Activated CD8-positive, alpha-beta T cell treated with anti-CD3 and anti-CD28 coated beads for 36 hours (primary cell): Measurements from ENCODE around the gene KIF26B. TPM values are rescaled to one million over a fixed set of nuclear protein-coding genes. Genes with fewer than 3 reads are reported as not detected.

Experiments used
- ATAC-seq: fragments of 200-7000 bp; cut with Tn5 transposase; one replicate; pipeline ENCODE4 v1.10.0; 2021; ENCODE audit warnings: mild to moderate bottlenecking, moderate library complexity
- CTCF ChIA-PET: fragments of 350-600 bp; sonication (Branson Sonifier 250); formaldehyde crosslinking; loops from one replicate; lab custom pipeline; 2021; ENCODE audit warnings: antibody characterized with exemption; lab: Charles Lee
- POLR2A ChIA-PET: fragments of 350-600 bp; sonication (Branson Sonifier 250); formaldehyde crosslinking; loops from one replicate; lab custom pipeline; 2021; ENCODE audit warnings: antibody characterized with exemption; lab: Charles Lee
- DNase-seq: peaks from one replicate; pipeline ENCODE4 v3.0.0-alpha.2; 2020
- H3K27ac Mint-ChIP-seq: one replicate; pipeline ENCODE4 v1.8.0; 2021; ENCODE audit warnings: mild to moderate bottlenecking, mixed read lengths
- H3K27me3 Mint-ChIP-seq: one replicate; pipeline ENCODE4 v1.8.0; 2021; ENCODE audit warnings: mixed read lengths
- H3K36me3 Mint-ChIP-seq: one replicate; pipeline ENCODE4 v1.8.0; 2021; ENCODE audit warnings: low read depth, mixed read lengths
- H3K4me1 Mint-ChIP-seq: one replicate; pipeline ENCODE4 v1.8.0; 2021; ENCODE audit warnings: low read depth, mixed read lengths
- H3K4me3 Mint-ChIP-seq: one replicate; pipeline ENCODE4 v1.8.0; 2021; ENCODE audit warnings: mild to moderate bottlenecking, moderate library complexity, mixed read lengths
- H3K9me3 Mint-ChIP-seq: one replicate; pipeline ENCODE4 v1.8.0; 2021; ENCODE audit warnings: mixed read lengths
- intact Hi-C: fragments of 100-400 bp; cut with micrococcal nuclease; formaldehyde crosslinking; loops from one replicate; pipeline ENCODE4 v1.10.0; 2022
- total RNA-seq, 2 experiments: library from RNA; stranded (reverse); gene quantifications; one replicate each; pipeline ENCODE4 v1.2.3, GENCODE V29; 2021
- TF ChIP-seq, protein P1 (sequence below): fragments of 200-600 bp; IDR thresholded peaks from one replicate; pipeline ENCODE4 v1.8.0; 2022; ENCODE audit warnings: antibody characterized with exemption, mild to moderate bottlenecking

The KIF26B gene
- total RNA-seq, 2 experiments from 2014 or later: 0.16 TPM

DNA sequence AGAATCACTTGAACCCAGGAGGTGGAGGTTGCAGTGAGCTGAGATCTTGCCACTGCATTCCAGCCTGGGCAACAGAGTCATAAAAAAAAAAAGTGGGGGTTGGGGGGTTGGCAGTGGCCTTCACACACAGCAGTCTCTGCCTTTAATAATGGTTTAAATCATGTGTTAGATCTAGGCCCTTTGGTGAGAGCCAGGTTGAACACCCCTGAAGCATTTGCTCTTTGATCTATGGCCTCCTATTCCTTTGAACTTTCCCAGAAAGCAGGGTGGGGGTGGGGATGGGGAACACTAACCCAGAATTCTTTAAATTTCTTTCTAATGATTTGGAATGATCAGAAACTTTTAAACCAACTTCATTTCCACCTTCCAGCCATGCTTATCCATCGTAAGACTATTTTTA, 313.0 kb downstream of the KIF26B start:
- CTCF ChIA-PET: no interaction called here
- POLR2A ChIA-PET: no interaction called here
- Mint-ChIP-seq H3K4me3 (no peak overlapping the region), H3K27ac (no peak overlapping the region), H3K4me1 (no peaks in the 10 kb centered on the region), H3K36me3 (no peaks in the 10 kb centered on the region), H3K27me3 (no peaks in the 10 kb centered on the region), H3K9me3 (no peaks in the 10 kb centered on the region)
- intact Hi-C loops: no loop called here
- DNase-seq (no peak), ATAC-seq (no peak)
- TF ChIP-seq, protein P1, sequence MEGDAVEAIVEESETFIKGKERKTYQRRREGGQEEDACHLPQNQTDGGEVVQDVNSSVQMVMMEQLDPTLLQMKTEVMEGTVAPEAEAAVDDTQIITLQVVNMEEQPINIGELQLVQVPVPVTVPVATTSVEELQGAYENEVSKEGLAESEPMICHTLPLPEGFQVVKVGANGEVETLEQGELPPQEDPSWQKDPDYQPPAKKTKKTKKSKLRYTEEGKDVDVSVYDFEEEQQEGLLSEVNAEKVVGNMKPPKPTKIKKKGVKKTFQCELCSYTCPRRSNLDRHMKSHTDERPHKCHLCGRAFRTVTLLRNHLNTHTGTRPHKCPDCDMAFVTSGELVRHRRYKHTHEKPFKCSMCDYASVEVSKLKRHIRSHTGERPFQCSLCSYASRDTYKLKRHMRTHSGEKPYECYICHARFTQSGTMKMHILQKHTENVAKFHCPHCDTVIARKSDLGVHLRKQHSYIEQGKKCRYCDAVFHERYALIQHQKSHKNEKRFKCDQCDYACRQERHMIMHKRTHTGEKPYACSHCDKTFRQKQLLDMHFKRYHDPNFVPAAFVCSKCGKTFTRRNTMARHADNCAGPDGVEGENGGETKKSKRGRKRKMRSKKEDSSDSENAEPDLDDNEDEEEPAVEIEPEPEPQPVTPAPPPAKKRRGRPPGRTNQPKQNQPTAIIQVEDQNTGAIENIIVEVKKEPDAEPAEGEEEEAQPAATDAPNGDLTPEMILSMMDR: no peak

DNA sequence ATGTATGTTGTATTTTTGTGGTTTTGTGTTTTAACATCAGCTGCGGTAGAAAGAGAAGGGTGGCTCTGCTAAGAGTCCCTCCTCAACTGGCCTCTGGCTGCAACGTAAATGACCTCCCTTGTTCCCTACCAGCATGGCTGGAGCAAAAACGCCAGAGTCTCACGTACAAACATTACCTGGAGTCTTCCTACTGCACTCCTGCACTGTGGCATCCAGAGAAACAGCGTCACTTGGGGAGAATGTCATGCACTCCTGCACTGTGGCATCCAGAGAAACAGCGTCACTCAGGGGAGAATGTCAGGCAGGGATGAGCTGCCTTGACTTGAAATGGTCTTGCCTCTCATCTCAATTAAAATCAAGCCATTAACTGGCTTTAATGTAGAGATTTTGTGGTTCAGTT, 314.2 kb downstream of the KIF26B start:
- Mint-ChIP-seq H3K36me3 (no peaks in the 10 kb centered on the region), H3K9me3 (no peaks in the 10 kb centered on the region), H3K27ac (no peak overlapping the region), H3K27me3 (no peaks in the 10 kb centered on the region), H3K4me3 (no peak overlapping the region), H3K4me1 (no peaks in the 10 kb centered on the region)
- POLR2A ChIA-PET: no interaction called here
- TF ChIP-seq, protein P1: no peak
- CTCF ChIA-PET: interaction anchor here (0.7 kb wide), 1 partner anchor 42 kb away, joined by 3 read pairs; no protein-coding TSS in a partner anchor
- ATAC-seq: no peak
- DNase-seq: no peak
- intact Hi-C loops: no loop called here

DNA sequence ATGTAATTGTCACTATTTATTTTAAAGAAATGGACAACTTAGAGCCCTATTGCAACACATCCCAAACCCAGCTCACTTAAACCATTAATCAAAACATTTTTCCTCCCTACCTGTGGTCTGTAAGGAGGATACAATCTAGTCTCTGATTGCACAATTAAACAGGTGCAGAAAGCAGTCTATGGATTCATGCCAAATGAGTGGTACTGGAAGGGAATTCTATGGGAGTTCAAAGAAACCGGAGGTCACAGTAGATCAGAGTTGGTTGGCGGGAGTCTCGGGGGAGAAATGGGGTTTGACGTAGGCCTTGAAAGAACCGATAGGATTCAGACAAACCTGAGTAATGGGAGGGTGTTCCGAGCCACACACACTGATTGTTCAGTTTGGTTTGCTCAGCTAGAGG, 314.9 kb downstream of the KIF26B start:
- no peak for DNase-seq
- Mint-ChIP-seq H3K9me3 (no peaks in the 10 kb centered on the region), H3K4me3 (no peak overlapping the region), H3K27ac (no peak overlapping the region), H3K4me1 (no peaks in the 10 kb centered on the region), H3K36me3 (no peaks in the 10 kb centered on the region), H3K27me3 (no peaks in the 10 kb centered on the region)
- intact Hi-C loops: no loop called here
- CTCF ChIA-PET: interaction anchor here (0.7 kb wide), 1 partner anchor 41 kb away, joined by 3 read pairs; no protein-coding TSS in a partner anchor
- POLR2A ChIA-PET: no interaction called here
- TF ChIP-seq, protein P1: no peak
- no peak for ATAC-seq

DNA sequence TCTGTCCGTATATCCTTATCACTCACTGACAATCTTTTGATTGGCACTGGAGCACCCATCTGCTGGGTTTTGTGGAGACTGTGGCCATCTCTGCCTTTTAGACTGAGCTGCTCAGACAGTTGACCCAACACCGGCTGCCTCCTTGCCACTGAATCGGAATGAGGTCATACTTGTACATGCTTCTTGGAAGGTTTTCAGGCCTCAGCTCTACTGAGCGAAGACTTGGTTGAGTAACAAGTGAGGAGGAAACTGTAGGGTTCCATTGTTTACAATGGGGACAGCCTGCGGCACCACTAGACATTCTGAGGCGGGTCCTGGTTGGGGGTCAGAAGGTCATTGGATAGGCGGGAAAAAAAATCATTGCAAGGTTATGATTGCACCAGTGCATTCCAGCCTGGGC, 320.3 kb downstream of the KIF26B start:
- no peak for DNase-seq
- ATAC-seq: no peak
- Mint-ChIP-seq H3K36me3 (no peaks in the 10 kb centered on the region), H3K27ac (no peak overlapping the region), H3K4me3 (no peak overlapping the region), H3K27me3 (no peaks in the 10 kb centered on the region), H3K9me3 (no peaks in the 10 kb centered on the region), H3K4me1 (no peaks in the 10 kb centered on the region)
- TF ChIP-seq, protein P1: no peak
- ChIA-PET CTCF (no interaction called here), POLR2A (interaction anchor here (0.6 kb wide), 1 partner anchor 399 kb away, joined by 3 read pairs; no protein-coding TSS in a partner anchor)
- intact Hi-C loops: no loop called here

DNA sequence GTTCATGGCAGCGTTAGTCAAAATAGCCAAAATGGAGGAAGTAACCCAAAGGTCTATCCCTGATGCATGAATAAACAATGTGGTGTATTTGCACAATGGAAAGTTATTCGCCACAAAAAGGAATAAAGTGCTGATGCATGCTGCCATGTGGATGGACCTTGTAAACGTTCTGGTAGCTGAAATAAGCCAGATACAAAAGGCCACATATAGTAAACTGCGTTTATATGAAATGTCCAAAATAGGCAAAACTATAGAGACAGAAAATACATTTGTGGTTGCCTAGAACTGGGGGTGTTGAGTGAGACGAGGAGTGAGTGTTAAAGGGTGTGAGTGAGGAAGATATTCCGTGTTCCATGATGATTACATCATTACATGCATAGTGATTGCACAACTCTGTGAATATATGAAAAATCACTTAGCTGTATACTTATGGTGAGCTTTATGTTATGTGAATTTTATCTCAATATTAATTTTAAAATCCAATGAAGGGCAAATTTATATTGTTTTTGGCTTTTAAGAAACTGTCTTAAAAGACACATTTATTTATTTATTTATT, 321.3 kb downstream of the KIF26B start:
- Mint-ChIP-seq H3K36me3 (no peaks in the 10 kb centered on the region), H3K4me3 (no peak overlapping the region), H3K27me3 (no peaks in the 10 kb centered on the region), H3K27ac (no peak overlapping the region), H3K4me1 (no peaks in the 10 kb centered on the region), H3K9me3 (no peaks in the 10 kb centered on the region)
- ATAC-seq (no peak), DNase-seq (no peak)
- POLR2A ChIA-PET: no interaction called here
- CTCF ChIA-PET: no interaction called here
- intact Hi-C loops: no loop called here
- TF ChIP-seq, protein P1: no peak
